Measurements from ENCODE around the gene ANKEF1. TPM values are rescaled to one million over a fixed set of nuclear protein-coding genes. Genes with fewer than 3 reads are reported as not detected.
A peak's percentile ranks its signal among the peaks of the same experiment; 100 is the strongest.

The ANKEF1 gene
- total RNA-seq, 4 donors from 2014 or later, result 0.87 to 2.4 (median 1.7) TPM

DNA sequence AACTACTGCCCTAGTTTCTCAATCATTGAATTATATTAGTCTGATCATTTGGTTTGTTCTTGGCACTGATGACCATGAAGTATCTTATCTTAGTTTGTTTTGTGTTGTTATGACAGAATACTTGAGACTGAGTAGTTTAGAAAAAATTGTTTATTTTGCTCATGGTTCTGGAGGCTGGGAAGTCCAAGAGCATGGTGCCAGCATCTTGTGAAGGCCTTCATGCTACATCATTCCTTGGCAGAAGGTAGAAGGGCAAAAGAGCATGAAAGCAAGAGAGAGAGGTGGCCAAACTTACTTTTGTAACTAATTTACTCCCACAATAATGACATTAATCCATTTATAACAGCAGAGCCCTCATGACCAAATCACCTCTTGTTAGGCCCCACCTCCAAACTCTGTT, 40.1 kb upstream of the ANKEF1 start:
- H3K27ac ChIP-seq, result no peak overlapping the region
- no peaks in the 10 kb centered on the region for H3K27me3 ChIP-seq
- peaks cover 0 to 2% (median 0%) of the 10 kb centered on the region in 4 donors for H3K4me1 ChIP-seq
- TF ChIP-seq, protein P1, sequence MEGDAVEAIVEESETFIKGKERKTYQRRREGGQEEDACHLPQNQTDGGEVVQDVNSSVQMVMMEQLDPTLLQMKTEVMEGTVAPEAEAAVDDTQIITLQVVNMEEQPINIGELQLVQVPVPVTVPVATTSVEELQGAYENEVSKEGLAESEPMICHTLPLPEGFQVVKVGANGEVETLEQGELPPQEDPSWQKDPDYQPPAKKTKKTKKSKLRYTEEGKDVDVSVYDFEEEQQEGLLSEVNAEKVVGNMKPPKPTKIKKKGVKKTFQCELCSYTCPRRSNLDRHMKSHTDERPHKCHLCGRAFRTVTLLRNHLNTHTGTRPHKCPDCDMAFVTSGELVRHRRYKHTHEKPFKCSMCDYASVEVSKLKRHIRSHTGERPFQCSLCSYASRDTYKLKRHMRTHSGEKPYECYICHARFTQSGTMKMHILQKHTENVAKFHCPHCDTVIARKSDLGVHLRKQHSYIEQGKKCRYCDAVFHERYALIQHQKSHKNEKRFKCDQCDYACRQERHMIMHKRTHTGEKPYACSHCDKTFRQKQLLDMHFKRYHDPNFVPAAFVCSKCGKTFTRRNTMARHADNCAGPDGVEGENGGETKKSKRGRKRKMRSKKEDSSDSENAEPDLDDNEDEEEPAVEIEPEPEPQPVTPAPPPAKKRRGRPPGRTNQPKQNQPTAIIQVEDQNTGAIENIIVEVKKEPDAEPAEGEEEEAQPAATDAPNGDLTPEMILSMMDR (IDR thresholded peaks at IDR 0.05), result no peak
- no peak for TF ChIP-seq POLR2A (IDR thresholded peaks at IDR 0.05)
- no peak for TF ChIP-seq EP300 (IDR thresholded peaks at IDR 0.05)
- no peak overlapping the region for H3K4me3 ChIP-seq
- DNase-seq (ENCODE audit: low spot score in 2 of 2), result no peak
- H3K36me3 ChIP-seq, result no peaks in the 10 kb centered on the region
- H3K9me3 ChIP-seq, result no peaks in the 10 kb centered on the region

DNA sequence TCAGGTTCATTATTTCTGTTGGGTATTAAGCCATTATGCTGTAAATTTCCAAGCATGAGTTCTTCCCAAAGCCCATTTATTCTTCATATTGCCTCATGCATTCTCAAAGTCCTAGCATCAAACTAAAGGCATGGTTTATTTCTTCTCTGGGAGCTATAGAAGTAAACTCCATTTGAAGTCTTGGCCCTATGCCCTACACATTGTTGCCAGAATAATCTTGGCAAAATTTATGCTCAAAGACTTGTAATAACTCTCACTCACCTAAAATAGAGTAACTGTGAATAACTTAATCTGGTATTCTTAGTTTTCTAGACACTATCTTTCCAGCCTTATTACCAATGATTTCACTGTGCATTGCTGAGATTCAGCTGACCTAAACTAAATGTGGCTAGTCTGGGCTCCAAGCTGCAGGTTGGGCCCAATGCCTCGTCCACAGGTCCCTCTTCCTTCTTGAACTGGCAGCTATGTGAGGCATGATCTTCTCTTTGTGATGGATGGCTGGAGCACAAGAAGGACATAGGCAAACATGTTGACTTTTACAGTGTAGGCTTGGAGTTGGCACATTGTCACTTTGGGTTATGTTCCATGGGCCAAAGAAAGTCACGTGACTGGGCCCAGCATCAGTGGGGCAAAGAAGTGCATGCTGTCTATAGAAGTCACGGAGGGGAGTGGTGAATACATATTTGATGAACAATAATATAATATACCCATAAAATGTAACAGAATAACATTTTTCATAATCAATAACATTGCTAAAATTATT, 39.1 kb upstream of the ANKEF1 start:
- WGBS, 2 donors, result 86 to 90% methylated on average over 3 of the region's 3 CpGs
- no peak overlapping the region for H3K4me3 ChIP-seq
- no peaks in the 10 kb centered on the region for H3K27me3 ChIP-seq
- H3K4me1 ChIP-seq, result no peaks in the 10 kb centered on the region
- H3K9me3 ChIP-seq, result no peaks in the 10 kb centered on the region
- H3K27ac ChIP-seq, result no peak overlapping the region
- DNase-seq (ENCODE audit: low spot score in 2 of 2), result no peak
- TF ChIP-seq POLR2A (IDR thresholded peaks at IDR 0.05) (no peak), EP300 (IDR thresholded peaks at IDR 0.05) (no peak)
- TF ChIP-seq, protein P1 (IDR thresholded peaks at IDR 0.05), result no peak
- no peaks in the 10 kb centered on the region for H3K36me3 ChIP-seq

DNA sequence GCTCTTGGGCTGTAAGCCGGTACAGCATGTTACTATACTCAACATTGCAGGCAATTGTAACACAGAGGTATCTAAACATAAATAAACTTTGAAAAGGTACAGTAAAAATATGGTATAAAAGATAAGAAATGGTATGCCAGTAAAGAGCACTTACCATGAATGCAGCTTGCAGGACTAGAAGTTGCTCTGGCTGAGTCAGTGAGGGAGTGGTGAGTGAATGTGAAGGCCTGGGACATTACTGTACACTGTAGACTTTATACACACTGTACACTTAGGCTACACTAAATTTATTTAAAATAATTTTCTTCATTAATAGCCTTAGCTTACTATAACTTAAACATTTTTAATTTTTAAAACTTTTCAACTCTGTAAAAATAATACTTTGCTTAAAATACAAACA, 37.8 kb upstream of the ANKEF1 start:
- Histone ChIP-seq H3K36me3 (no peaks in the 10 kb centered on the region), H3K9me3 (no peaks in the 10 kb centered on the region), H3K27me3 (no peaks in the 10 kb centered on the region), H3K27ac (no peak overlapping the region), H3K4me3 (no peak overlapping the region), H3K4me1 (no peaks in the 10 kb centered on the region)
- TF ChIP-seq POLR2A (IDR thresholded peaks at IDR 0.05) (no peak), EP300 (IDR thresholded peaks at IDR 0.05) (no peak)
- TF ChIP-seq, protein P1 (IDR thresholded peaks at IDR 0.05), result no peak
- DNase-seq (ENCODE audit: low spot score in 2 of 2), result no peak
- WGBS, 2 donors, result 98 to 100% methylated on average over 1 of the region's 1 CpG

DNA sequence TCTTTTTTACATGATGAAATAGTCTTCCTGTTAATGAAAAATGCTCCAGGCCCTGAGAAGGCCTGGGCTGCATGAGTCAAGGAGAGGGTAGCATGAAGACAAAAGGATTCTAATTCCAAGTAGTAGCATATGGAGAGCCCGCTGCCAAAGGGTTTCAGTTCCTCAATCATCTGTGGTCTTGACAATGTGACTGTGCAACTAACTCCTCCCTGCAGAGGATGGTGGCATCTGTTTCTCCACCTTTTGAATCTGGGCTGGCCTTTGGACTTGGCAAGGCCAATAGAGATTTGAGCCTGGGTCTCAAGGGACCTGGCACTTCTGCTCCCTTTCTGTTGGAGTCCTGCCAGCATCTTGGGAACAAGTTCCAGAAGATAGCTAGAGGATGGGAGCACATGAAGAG, 35.1 kb upstream of the ANKEF1 start:
- peak in 1 of 2 donors; percentile 18 for DNase-seq (ENCODE audit: low spot score in 2 of 2)
- Histone ChIP-seq H3K27ac (no peak overlapping the region), H3K4me3 (no peak overlapping the region), H3K4me1 (no peaks in the 10 kb centered on the region), H3K27me3 (no peaks in the 10 kb centered on the region), H3K36me3 (no peaks in the 10 kb centered on the region), H3K9me3 (no peaks in the 10 kb centered on the region)
- TF ChIP-seq EP300 (IDR thresholded peaks at IDR 0.05) (no peak), POLR2A (IDR thresholded peaks at IDR 0.05) (no peak)
- TF ChIP-seq, protein P1 (IDR thresholded peaks at IDR 0.05), result no peak
- WGBS, 2 donors, result 87 to 89% methylated on average over 1 of the region's 1 CpG

DNA sequence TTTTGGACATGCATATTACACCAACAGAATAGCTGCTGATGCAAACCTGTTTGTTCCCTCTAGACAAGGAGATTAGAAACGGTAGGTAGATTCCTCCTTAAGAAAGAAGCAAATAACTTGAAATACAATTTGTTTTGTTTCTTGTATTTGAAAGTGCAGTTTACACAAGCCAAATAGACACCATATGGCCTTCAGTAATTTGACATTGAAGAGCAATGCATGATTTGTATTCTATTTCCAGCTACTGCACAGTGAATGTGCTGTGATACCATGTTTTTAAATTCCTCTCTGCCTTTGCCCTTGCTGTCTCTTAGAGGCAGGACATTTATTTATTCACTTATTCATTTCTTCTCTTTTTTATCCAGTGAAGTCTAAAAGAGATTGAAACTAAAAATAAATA, 31.9 kb upstream of the ANKEF1 start:
- Histone ChIP-seq H3K4me3 (no peak overlapping the region), H3K9me3 (no peaks in the 10 kb centered on the region), H3K4me1 (no peaks in the 10 kb centered on the region), H3K27ac (no peak overlapping the region), H3K36me3 (no peaks in the 10 kb centered on the region), H3K27me3 (no peaks in the 10 kb centered on the region)
- DNase-seq (ENCODE audit: low spot score in 2 of 2), result no peak
- WGBS, 2 donors, result 69 to 78% methylated on average over 1 of the region's 1 CpG
- TF ChIP-seq EP300 (IDR thresholded peaks at IDR 0.05) (no peak), POLR2A (IDR thresholded peaks at IDR 0.05) (no peak)
- TF ChIP-seq, protein P1 (IDR thresholded peaks at IDR 0.05), result no peak
